NCI-H748 treated with DMSO at 0.1 percent for 48 hours (cell line): ENCODE results near the gene ZSWIM6.

Source experiments
- DNase-seq: peaks from one replicate; lab custom pipeline; 2025; lab: John Stamatoyannopoulos, UW

ZSWIM6 gene

GRCh38 chr5:61482980-61483379 lies 150.9 kb downstream of the ZSWIM6 start:
- DNase-seq: no peak

- DNase-seq: no peak
Observed at GRCh38 chr5:61486476-61486875, 154.4 kb downstream of the ZSWIM6 start.

- DNase-seq: no peak
Observed at GRCh38 chr5:61489574-61489973, 157.5 kb downstream of the ZSWIM6 start.

GRCh38 chr5:61491861-61492260 lies 159.8 kb downstream of the ZSWIM6 start:
- no peak for DNase-seq

GRCh38 chr5:61493973-61494372 lies 161.9 kb downstream of the ZSWIM6 start:
- no peak for DNase-seq

GRCh38 chr5:61496446-61496845 lies 164.4 kb downstream of the ZSWIM6 start:
- peak; percentile 7 for DNase-seq

- DNase-seq: no peak
Observed at GRCh38 chr5:61496860-61497259, 164.8 kb downstream of the ZSWIM6 start.

GRCh38 chr5:61498121-61498520 lies 166.1 kb downstream of the ZSWIM6 start:
- DNase-seq: no peak

- DNase-seq: no peak
Observed at GRCh38 chr5:61501971-61502370, 169.9 kb downstream of the ZSWIM6 start.

GRCh38 chr5:61504143-61504770 lies 172.2 kb downstream of the ZSWIM6 start:
- peak; percentile 90 for DNase-seq

GRCh38 chr5:61505281-61505680 lies 173.2 kb downstream of the ZSWIM6 start:
- DNase-seq: no peak

- peak; percentile 50 for DNase-seq
Observed at GRCh38 chr5:61507232-61507631, 175.2 kb downstream of the ZSWIM6 start.

- DNase-seq: no peak
Observed at GRCh38 chr5:61516946-61517345, 184.9 kb downstream of the ZSWIM6 start.

GRCh38 chr5:61519728-61520277 lies 187.7 kb downstream of the ZSWIM6 start:
- no peak for DNase-seq

GRCh38 chr5:61523073-61523472 lies 191.0 kb downstream of the ZSWIM6 start:
- no peak for DNase-seq

GRCh38 chr5:61523997-61524396 lies 191.9 kb downstream of the ZSWIM6 start:
- no peak for DNase-seq

GRCh38 chr5:61525512-61526206 lies 193.6 kb downstream of the ZSWIM6 start:
- DNase-seq: peak; percentile 22

- DNase-seq: no peak
Observed at GRCh38 chr5:61526207-61526519, 194.1 kb downstream of the ZSWIM6 start.

- DNase-seq: no peak
Observed at GRCh38 chr5:61532983-61533382, 200.9 kb downstream of the ZSWIM6 start.

- no peak for DNase-seq
Observed at GRCh38 chr5:61534481-61535267, 202.6 kb downstream of the ZSWIM6 start.

GRCh38 chr5:61535828-61536227 lies 203.8 kb downstream of the ZSWIM6 start:
- no peak for DNase-seq

- DNase-seq: no peak
Observed at GRCh38 chr5:61536922-61537321, 204.9 kb downstream of the ZSWIM6 start.
